SU-DHL-6 (cell line): ENCODE results near the gene VAT1L.

Experiments used
- H2AFZ ChIP-seq: fragments of 200-600 bp; sonication (generic); 2 replicates; pipeline ENCODE4 v1.6.1; 2014; ENCODE audit warnings: low read depth, mild to moderate bottlenecking, moderate library complexity, mixed read lengths, antibody characterized with exemption, low read length; ENCODE audit not compliant: severe bottlenecking
- H3F3A ChIP-seq: fragments of 200-600 bp; shearing (Covaris generic); 2 replicates; pipeline ENCODE4 v1.6.0; 2016; ENCODE audit warnings: antibody characterized with exemption, mild to moderate bottlenecking; ENCODE audit not compliant: insufficient read depth
- H3K27ac ChIP-seq: fragments of 200-600 bp; sonication (generic); 2 replicates; pipeline ENCODE4 v1.5.1; 2016; ENCODE audit warnings: low read depth, mild to moderate bottlenecking, low read length, moderate library complexity, mixed read lengths
- H3K27me3 ChIP-seq: fragments of 200-600 bp; sonication (generic), shearing (Covaris generic); 2 replicates; pipeline ENCODE4 v1.6.0; 2014; ENCODE audit warnings: mild to moderate bottlenecking, low read length
- H3K36me3 ChIP-seq: fragments of 200-600 bp; sonication (generic); 2 replicates; pipeline ENCODE4 v1.6.1; 2014; ENCODE audit warnings: mild to moderate bottlenecking, low read length, mixed read lengths
- H3K4me2 ChIP-seq: fragments of 300-600, 200-600 bp; shearing (Covaris generic), sonication (generic); 2 replicates; pipeline ENCODE4 v1.6.0; 2014; ENCODE audit warnings: low read length, low read depth, mild to moderate bottlenecking; ENCODE audit not compliant: poor library complexity, severe bottlenecking
- H3K4me3 ChIP-seq: fragments of 200-600 bp; sonication (generic); 2 replicates; pipeline ENCODE4 v1.5.1; 2014; ENCODE audit warnings: antibody characterized with exemption, low read length, mild to moderate bottlenecking, mixed read lengths; ENCODE audit not compliant: insufficient read depth, poor library complexity, severe bottlenecking
- H3K79me2 ChIP-seq: fragments of 200-600 bp; sonication (generic); 2 replicates; pipeline ENCODE4 v1.6.1; 2014; ENCODE audit warnings: mild to moderate bottlenecking, low read length, moderate library complexity; ENCODE audit not compliant: insufficient read depth
- H3K9ac ChIP-seq: fragments of 200-600 bp; sonication (generic); 2 replicates; pipeline ENCODE4 v1.7.0; 2014; ENCODE audit warnings: mild to moderate bottlenecking, low read length
- H3K9me2 ChIP-seq: fragments of 200-600 bp; sonication (generic); replicated peaks from 2 replicates; pipeline ENCODE4 v1.6.1; 2014; ENCODE audit warnings: low read length; ENCODE audit not compliant: insufficient read depth
- H3K9me3 ChIP-seq: fragments of 200-600 bp; sonication (generic); 2 replicates; pipeline ENCODE4 v1.6.1; 2014; ENCODE audit warnings: low read length, mixed read lengths; ENCODE audit not compliant: insufficient read depth
- H4K20me1 ChIP-seq: fragments of 200-600 bp; sonication (generic); 2 replicates; pipeline ENCODE4 v1.6.1; 2014; ENCODE audit warnings: low read depth, mild to moderate bottlenecking, antibody characterized with exemption, low read length, moderate library complexity, mixed read lengths
- EZH2phosphoT487 ChIP-seq: fragments of 200-600 bp; sonication (generic), shearing (Covaris generic); conservative IDR thresholded peaks from 2 replicates; pipeline ENCODE4 v1.6.1; 2018; ENCODE audit warnings: mild to moderate bottlenecking, antibody characterized with exemption, low read length, moderate library complexity, mixed read lengths
- TF ChIP-seq, protein P1 (sequence below): fragments of 200-600 bp; sonication (generic); IDR thresholded peaks from one replicate; pipeline ENCODE4 v1.5.1; 2017; ENCODE audit warnings: antibody characterized with exemption, mild to moderate bottlenecking, low read length, moderate library complexity; ENCODE audit not compliant: insufficient read depth, poor library complexity, severe bottlenecking

Gene VAT1L

GRCh38 chr16:78004517-78004916, 216.2 kb downstream of the VAT1L start:
- TF ChIP-seq, protein P1, sequence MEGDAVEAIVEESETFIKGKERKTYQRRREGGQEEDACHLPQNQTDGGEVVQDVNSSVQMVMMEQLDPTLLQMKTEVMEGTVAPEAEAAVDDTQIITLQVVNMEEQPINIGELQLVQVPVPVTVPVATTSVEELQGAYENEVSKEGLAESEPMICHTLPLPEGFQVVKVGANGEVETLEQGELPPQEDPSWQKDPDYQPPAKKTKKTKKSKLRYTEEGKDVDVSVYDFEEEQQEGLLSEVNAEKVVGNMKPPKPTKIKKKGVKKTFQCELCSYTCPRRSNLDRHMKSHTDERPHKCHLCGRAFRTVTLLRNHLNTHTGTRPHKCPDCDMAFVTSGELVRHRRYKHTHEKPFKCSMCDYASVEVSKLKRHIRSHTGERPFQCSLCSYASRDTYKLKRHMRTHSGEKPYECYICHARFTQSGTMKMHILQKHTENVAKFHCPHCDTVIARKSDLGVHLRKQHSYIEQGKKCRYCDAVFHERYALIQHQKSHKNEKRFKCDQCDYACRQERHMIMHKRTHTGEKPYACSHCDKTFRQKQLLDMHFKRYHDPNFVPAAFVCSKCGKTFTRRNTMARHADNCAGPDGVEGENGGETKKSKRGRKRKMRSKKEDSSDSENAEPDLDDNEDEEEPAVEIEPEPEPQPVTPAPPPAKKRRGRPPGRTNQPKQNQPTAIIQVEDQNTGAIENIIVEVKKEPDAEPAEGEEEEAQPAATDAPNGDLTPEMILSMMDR = no peak
- TF ChIP-seq EZH2phosphoT487 = no peak
- H3K36me3 ChIP-seq = no peaks in the 10 kb centered on the region
- H3K27me3 ChIP-seq = no peaks in the 10 kb centered on the region
- no peak overlapping the region for H2AFZ ChIP-seq
- no peak overlapping the region for H3K4me3 ChIP-seq
- no peak overlapping the region for H3K9ac ChIP-seq
- no peaks in the 10 kb centered on the region for H3F3A ChIP-seq
- no peak overlapping the region for H3K4me2 ChIP-seq
- H3K9me3 ChIP-seq = no peaks in the 10 kb centered on the region
- no peaks in the 10 kb centered on the region for H3K79me2 ChIP-seq
- H4K20me1 ChIP-seq = no peaks in the 10 kb centered on the region
- H3K27ac ChIP-seq = no peak overlapping the region
- no peaks in the 10 kb centered on the region for H3K9me2 ChIP-seq

DNA sequence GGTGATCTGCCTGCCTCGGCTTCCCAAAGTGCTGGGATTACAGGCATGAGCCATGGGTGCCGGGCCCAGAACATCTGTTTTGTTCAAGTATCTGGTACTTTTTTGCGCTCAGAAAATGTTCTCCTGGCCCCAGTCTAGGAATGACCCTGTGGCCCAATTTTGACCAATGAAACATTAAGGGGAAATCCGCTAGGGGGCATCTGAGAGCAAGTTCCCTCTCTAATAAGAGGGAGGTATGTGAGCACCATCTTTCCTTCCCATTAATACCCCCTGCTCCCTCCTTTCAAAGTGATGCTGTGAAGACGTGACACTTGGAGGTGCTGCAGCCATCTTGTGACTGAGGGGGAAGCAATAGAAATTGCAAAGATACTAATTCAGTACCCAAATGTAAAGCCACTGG, 217.5 kb downstream of the VAT1L start:
- no peak overlapping the region for H2AFZ ChIP-seq
- H3F3A ChIP-seq = no peaks in the 10 kb centered on the region
- no peak overlapping the region for H3K27ac ChIP-seq
- H3K4me2 ChIP-seq = no peak overlapping the region
- H3K9ac ChIP-seq = no peak overlapping the region
- no peaks in the 10 kb centered on the region for H4K20me1 ChIP-seq
- no peak overlapping the region for H3K4me3 ChIP-seq
- no peaks in the 10 kb centered on the region for H3K9me3 ChIP-seq
- no peaks in the 10 kb centered on the region for H3K79me2 ChIP-seq
- TF ChIP-seq, protein P1 = no peak
- TF ChIP-seq EZH2phosphoT487 = no peak
- no peaks in the 10 kb centered on the region for H3K27me3 ChIP-seq
- H3K36me3 ChIP-seq = no peaks in the 10 kb centered on the region
- H3K9me2 ChIP-seq = no peaks in the 10 kb centered on the region

GRCh38 chr16:78007121-78007520, 218.8 kb downstream of the VAT1L start:
- Histone ChIP-seq H2AFZ (no peak overlapping the region), H3K27me3 (no peaks in the 10 kb centered on the region), H3K9me3 (no peaks in the 10 kb centered on the region), H3K4me2 (no peak overlapping the region), H3K79me2 (no peaks in the 10 kb centered on the region), H3K27ac (no peak overlapping the region), H3K9ac (no peak overlapping the region), H3K9me2 (no peaks in the 10 kb centered on the region), H3F3A (no peaks in the 10 kb centered on the region), H4K20me1 (no peaks in the 10 kb centered on the region), H3K4me3 (no peak overlapping the region), H3K36me3 (no peaks in the 10 kb centered on the region)
- TF ChIP-seq EZH2phosphoT487 = no peak
- TF ChIP-seq, protein P1 = no peak
